Measurements from ENCODE around the gene ALG8.

ALG8 gene

DNA sequence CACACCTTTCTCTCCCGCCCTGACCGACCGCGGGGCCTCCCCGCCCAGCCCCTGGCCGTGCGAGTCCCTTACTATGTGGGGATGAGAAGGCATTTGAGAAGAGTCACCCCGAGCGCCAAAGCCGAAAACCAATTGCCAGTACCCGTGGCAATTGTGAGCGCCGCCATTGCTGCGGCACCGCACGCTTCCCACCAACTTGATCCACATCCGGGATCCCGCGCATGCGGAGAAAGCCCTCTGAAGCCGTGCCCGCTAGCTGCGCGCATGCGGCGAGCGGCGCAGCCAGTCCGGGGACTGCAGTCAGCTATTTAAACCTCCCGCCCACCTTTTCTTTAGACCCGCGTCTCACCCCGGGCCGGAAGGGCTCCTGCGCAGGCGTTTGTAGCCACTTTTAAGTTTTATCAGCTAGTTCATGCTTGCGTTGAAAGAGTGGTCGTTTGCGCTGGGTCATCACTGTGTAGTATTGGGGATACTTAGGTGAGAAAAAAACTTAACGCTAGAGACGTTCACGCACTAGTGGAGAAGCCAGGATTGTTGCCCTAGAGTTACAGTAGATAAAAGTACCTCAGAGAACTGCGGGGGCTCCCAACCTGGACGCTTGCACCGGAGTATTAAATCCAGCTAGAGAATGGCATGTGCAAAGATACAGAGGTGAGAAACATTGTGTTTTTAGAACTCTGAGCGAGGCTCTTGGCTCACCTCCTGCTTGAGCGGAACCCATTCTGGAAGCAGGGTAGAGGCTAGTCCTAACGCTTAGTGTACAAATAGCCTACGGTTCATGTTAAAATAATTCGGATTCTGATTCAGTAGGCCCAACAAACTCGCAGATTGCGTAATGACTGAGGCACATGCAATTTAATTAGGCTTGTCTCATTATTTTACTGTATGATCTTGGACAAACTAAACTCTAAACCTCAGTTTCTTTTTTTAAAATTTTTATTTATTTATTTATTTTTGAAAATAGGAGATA lies at the start of gene ALG8:
TSS of gene ALG8 (minus strand) at position 205 of the 970 bp plus-strand sequence. CDS start at position 167, 38 bp downstream.
- TF ChIP-seq CTCF (IDR thresholded peaks at IDR 0.05), result no peak
- intact Hi-C loops (cut with DNase I; ENCODE audit: low total_unique reads), result loop anchor here (5.0 kb wide), 1 partner anchor 288 kb away; no protein-coding TSS in a partner anchor
- H3K4me1 ChIP-seq, result peaks cover 0 to 24% (median 10%) of the 10 kb centered on the region in 4 donors

GRCh38 chr11:78188286-78189173 lies 49.1 kb upstream of the ALG8 start, which contains the start of the genes KCTD21 and USP35:
Gene KCTD21, minus strand, starts transcription at chr11:78188626. Its CDS starts 14,072 bp downstream, at chr11:78174554.
Gene USP35, plus strand, starts transcription at chr11:78188919. Its CDS starts 7,327 bp downstream, at chr11:78196246.
- H3K4me3 ChIP-seq, result peak within 1 kb of the TSS; percentile 81 to 85
- no peaks in the 10 kb centered on the region for H3K9me3 ChIP-seq
- DNase-seq, result peak; percentile 97 to 99
- H3K27me3 ChIP-seq, result no peaks in the 10 kb centered on the region
- peaks cover 0 to 63% (median 59%) of the 10 kb centered on the region in 4 donors for H3K4me1 ChIP-seq
- H3K27ac ChIP-seq, result peak within 1 kb of the TSS; percentile 91 to 92
- intact Hi-C loops (cut with DNase I; ENCODE audit: low total_unique reads), result loop anchor here (2.0 kb wide), 1 partner anchor 20 kb away; no protein-coding TSS in a partner anchor
- peaks cover 0 to 6% (median 2%) of the 10 kb centered on the region in 3 donors for H3K36me3 ChIP-seq
- no peak for TF ChIP-seq CTCF (IDR thresholded peaks at IDR 0.05)

More for the DNA sequence above, at the start of gene ALG8:
- H3K9me3 ChIP-seq, result no peaks in the 10 kb centered on the region
- DNase-seq, result peak; percentile 95 to 97
- H3K36me3 ChIP-seq, result no peaks in the 10 kb centered on the region
- peak within 1 kb of the TSS; percentile 62 to 82 for H3K27ac ChIP-seq
- H3K4me3 ChIP-seq, result peak within 1 kb of the TSS; percentile 64 to 65
- no peaks in the 10 kb centered on the region for H3K27me3 ChIP-seq

DNA sequence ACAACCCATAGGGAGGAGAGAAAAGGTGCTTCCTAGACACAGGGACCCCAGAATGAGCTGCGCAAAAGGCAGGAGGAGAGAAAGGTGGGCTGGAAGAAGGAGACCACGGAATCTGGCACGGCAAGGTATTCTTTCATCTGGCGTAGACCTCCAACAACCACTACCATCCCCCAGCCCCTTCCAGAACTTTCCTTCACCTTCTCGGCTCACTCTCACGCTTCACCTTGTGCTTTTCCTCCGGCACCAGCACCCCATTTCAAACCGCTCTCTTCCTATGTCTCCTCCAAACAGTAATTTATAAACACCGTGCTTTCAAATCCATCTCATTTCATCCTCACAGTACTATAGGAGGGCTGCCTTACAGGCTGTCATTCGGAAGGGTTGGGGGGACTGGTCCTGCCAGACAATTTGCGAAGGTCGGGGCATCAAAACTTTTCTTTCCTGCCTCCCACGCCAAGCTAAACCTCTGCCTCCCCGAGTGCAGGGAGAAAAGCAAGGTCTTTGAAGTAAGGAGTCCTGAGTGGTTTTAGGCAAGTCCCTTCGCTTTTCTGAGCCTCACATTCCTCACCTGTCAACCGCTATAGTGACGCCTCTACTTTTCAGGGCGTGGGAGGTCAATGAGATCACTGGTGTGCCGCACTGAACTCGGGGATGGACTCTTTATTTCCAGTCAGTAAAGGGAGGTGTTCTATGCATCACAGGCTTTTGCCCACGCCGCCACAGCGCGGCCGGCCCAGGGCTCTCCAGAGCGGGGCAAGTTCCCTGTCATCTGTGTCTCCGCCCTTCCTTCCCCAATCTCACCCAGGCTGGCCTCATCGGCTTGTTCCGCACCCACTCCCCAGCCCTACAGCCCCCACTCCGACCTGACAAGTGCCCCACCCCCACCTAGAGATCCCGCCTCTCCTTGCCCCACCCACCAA lies 48.2 kb upstream of the ALG8 start:
- Histone ChIP-seq H3K4me1 (peaks cover 0 to 55% (median 51%) of the 10 kb centered on the region in 4 donors), H3K27me3 (no peaks in the 10 kb centered on the region), H3K4me3 (peak overlapping the region; percentile 81 to 85), H3K9me3 (no peaks in the 10 kb centered on the region), H3K36me3 (peaks cover 0 to 6% (median 5%) of the 10 kb centered on the region in 3 donors), H3K27ac (peak overlapping the region; percentile 91 to 92)
- intact Hi-C loops (cut with DNase I; ENCODE audit: low total_unique reads), result loop anchor here (2.0 kb wide), 1 partner anchor 19 kb away; no protein-coding TSS in a partner anchor
- no peak for TF ChIP-seq CTCF (IDR thresholded peaks at IDR 0.05)
- DNase-seq, result no peak

DNA sequence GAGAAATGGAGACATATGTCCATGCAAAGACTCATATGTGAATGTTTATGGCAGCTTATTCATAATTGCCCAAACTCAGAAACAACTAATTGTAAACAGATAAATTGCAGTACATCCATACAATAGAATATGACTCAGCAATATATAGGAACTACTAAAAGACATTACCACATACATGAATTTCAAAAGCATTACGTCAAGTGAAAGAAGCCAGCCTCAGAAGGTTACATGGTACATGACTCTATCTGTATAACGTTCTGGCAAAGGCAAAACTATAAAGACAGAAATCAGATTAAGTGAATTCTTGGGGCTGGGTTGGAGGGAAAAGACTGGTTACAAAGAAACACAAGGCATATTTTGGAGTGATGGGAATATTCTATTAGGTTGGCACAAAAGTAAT lies 41.8 kb upstream of the ALG8 start:
- DNase-seq, result no peak
- Histone ChIP-seq H3K4me1 (peaks cover 0 to 48% (median 15%) of the 10 kb centered on the region in 4 donors), H3K27ac (peak overlapping the region in 1 of 2 donors; percentile 68), H3K4me3 (no peak overlapping the region), H3K27me3 (no peaks in the 10 kb centered on the region), H3K9me3 (no peaks in the 10 kb centered on the region), H3K36me3 (peaks cover 0 to 28% (median 14%) of the 10 kb centered on the region in 3 donors)
- intact Hi-C loops (cut with DNase I; ENCODE audit: low total_unique reads), result no loop called here
- TF ChIP-seq CTCF (IDR thresholded peaks at IDR 0.05), result no peak
